Adipocyte (in vitro differentiated cells): ENCODE data around the gene MYOM1.
"Not testable (repeated sequence)": the region's sequence is repeated elsewhere in the genome, so short reads cannot be mapped to it uniquely, and the experiment has no call there.

Source experiments
- DNase-seq: peaks from one replicate; pipeline ENCODE4 v3.0.0-alpha.2; 2015; ENCODE audit warnings: low read depth
- H3K27me3 ChIP-seq: replicated peaks from 2 replicates; pipeline ENCODE4 v1.7.0; 2013; ENCODE audit warnings: mild to moderate bottlenecking, low read length, moderate library complexity; ENCODE audit not compliant: control insufficient read depth, insufficient read depth
- H3K36me3 ChIP-seq: 2 replicates; pipeline ENCODE4 v1.7.0; 2013; ENCODE audit warnings: low read length, mild to moderate bottlenecking, moderate library complexity; ENCODE audit not compliant: control insufficient read depth, insufficient read depth, severe bottlenecking
- H3K4me1 ChIP-seq: 2 replicates; pipeline ENCODE4 v1.7.0; 2013; ENCODE audit warnings: mild to moderate bottlenecking, low read length, moderate library complexity; ENCODE audit not compliant: control insufficient read depth, insufficient read depth
- H3K4me3 ChIP-seq: 2 replicates; pipeline ENCODE4 v1.7.0; 2013; ENCODE audit warnings: mild to moderate bottlenecking, low read length, moderate library complexity
- H3K9ac ChIP-seq: 2 replicates; pipeline ENCODE4 v1.7.0; 2013; ENCODE audit warnings: mild to moderate bottlenecking, low read length, moderate library complexity
- H3K9me3 ChIP-seq: 2 replicates; pipeline ENCODE4 v1.7.0; 2013; ENCODE audit warnings: mild to moderate bottlenecking, low read length, moderate library complexity; ENCODE audit not compliant: control insufficient read depth

Gene MYOM1

GRCh38 chr18:3230401-3231334 is 10.9 kb upstream of the MYOM1 start:
- Histone ChIP-seq H3K4me1 (peaks cover 41% of the 10 kb centered on the region), H3K27me3 (no peaks in the 10 kb centered on the region), H3K9ac (no peak overlapping the region), H3K9me3 (no peaks in the 10 kb centered on the region), H3K36me3 (no peaks in the 10 kb centered on the region), H3K4me3 (no peak overlapping the region)
- DNase-seq = no peak

- Histone ChIP-seq H3K27me3 (no peaks in the 10 kb centered on the region), H3K4me1 (peaks cover 46% of the 10 kb centered on the region), H3K9me3 (no peaks in the 10 kb centered on the region), H3K4me3 (no peak overlapping the region), H3K36me3 (no peaks in the 10 kb centered on the region), H3K9ac (peak overlapping the region; percentile 39)
- no peak for DNase-seq
These were observed 6.3 kb upstream of the MYOM1 start for GRCh38 chr18:3226048-3226447.

- DNase-seq = no peak
- Histone ChIP-seq H3K36me3 (no peaks in the 10 kb centered on the region), H3K9me3 (no peaks in the 10 kb centered on the region), H3K27me3 (no peaks in the 10 kb centered on the region), H3K4me1 (peaks cover 42% of the 10 kb centered on the region), H3K9ac (peak overlapping the region; percentile 16), H3K4me3 (no peak overlapping the region)
These were observed 5.8 kb upstream of the MYOM1 start for GRCh38 chr18:3225588-3225987.

- no peak overlapping the region for H3K4me3 ChIP-seq
- H3K4me1 ChIP-seq = peaks cover 52% of the 10 kb centered on the region
- H3K27me3 ChIP-seq = no peaks in the 10 kb centered on the region
- no peaks in the 10 kb centered on the region for H3K36me3 ChIP-seq
- no peak for DNase-seq
- H3K9me3 ChIP-seq = no peaks in the 10 kb centered on the region
- no peak overlapping the region for H3K9ac ChIP-seq
These were observed 4.5 kb upstream of the MYOM1 start for GRCh38 chr18:3224223-3224622.

- Histone ChIP-seq H3K4me3 (no peak overlapping the region), H3K36me3 (no peaks in the 10 kb centered on the region)
These were observed 3.6 kb upstream of the MYOM1 start for GRCh38 chr18:3223356-3223755.

GRCh38 chr18:3221496-3221895 is 1.7 kb upstream of the MYOM1 start:
- no peak for DNase-seq
- Histone ChIP-seq H3K27me3 (no peaks in the 10 kb centered on the region), H3K9ac (no peak overlapping the region), H3K36me3 (no peaks in the 10 kb centered on the region), H3K9me3 (no peaks in the 10 kb centered on the region), H3K4me3 (no peak overlapping the region), H3K4me1 (peaks cover 57% of the 10 kb centered on the region)

More at GRCh38 chr18:3223356-3223755, 3.6 kb upstream of the MYOM1 start:
- Histone ChIP-seq H3K9me3 (no peaks in the 10 kb centered on the region), H3K9ac (no peak overlapping the region), H3K4me1 (peaks cover 55% of the 10 kb centered on the region), H3K27me3 (no peaks in the 10 kb centered on the region)
- DNase-seq = no peak

GRCh38 chr18:3220868-3221267 is 1.1 kb upstream of the MYOM1 start:
- not testable (repeated sequence) for H3K4me3 ChIP-seq, H3K9ac ChIP-seq, H3K9me3 ChIP-seq, DNase-seq, H3K27me3 ChIP-seq, H3K36me3 ChIP-seq
- H3K4me1 ChIP-seq = peaks cover 50% of the 10 kb centered on the region

GRCh38 chr18:3219241-3219630 is 532 bp downstream of the MYOM1 start:
- Histone ChIP-seq H3K36me3 (peaks cover 2% of the 10 kb centered on the region), H3K4me3 (peak overlapping the region; percentile 67), H3K4me1 (peaks cover 41% of the 10 kb centered on the region), H3K9ac (peak overlapping the region; percentile 75), H3K9me3 (no peaks in the 10 kb centered on the region), H3K27me3 (no peaks in the 10 kb centered on the region)
- no peak for DNase-seq

- peak overlapping the region; percentile 67 for H3K4me3 ChIP-seq
- peaks cover 37% of the 10 kb centered on the region for H3K4me1 ChIP-seq
- H3K9ac ChIP-seq = peak overlapping the region; percentile 75
- H3K27me3 ChIP-seq = no peaks in the 10 kb centered on the region
- H3K36me3 ChIP-seq = peaks cover 4% of the 10 kb centered on the region
- H3K9me3 ChIP-seq = no peaks in the 10 kb centered on the region
- no peak for DNase-seq
These were observed 949 bp downstream of the MYOM1 start for GRCh38 chr18:3218819-3219218.

GRCh38 chr18:3217948-3218647 is 1.7 kb downstream of the MYOM1 start:
- Histone ChIP-seq H3K9ac (peak overlapping the region; percentile 75), H3K4me1 (peaks cover 39% of the 10 kb centered on the region), H3K36me3 (peaks cover 4% of the 10 kb centered on the region), H3K27me3 (no peaks in the 10 kb centered on the region), H3K9me3 (no peaks in the 10 kb centered on the region), H3K4me3 (peak overlapping the region; percentile 67)
- DNase-seq = peak; percentile 25

GRCh38 chr18:3216987-3217386 is 2.8 kb downstream of the MYOM1 start:
- Histone ChIP-seq H3K27me3 (no peaks in the 10 kb centered on the region), H3K9ac (no peak overlapping the region), H3K9me3 (no peaks in the 10 kb centered on the region), H3K4me1 (peaks cover 50% of the 10 kb centered on the region), H3K36me3 (peaks cover 4% of the 10 kb centered on the region), H3K4me3 (no peak overlapping the region)
- no peak for DNase-seq
